Peyer's patch (tissue), 4 donors: Measurements from ENCODE around the gene DERA.

Source experiments
- POLR2A ChIP-seq, 2 donors: fragments of 450-650 bp; IDR thresholded peaks; one replicate each; pipeline ENCODE4 v1.5.1; 2017; ENCODE audit warnings: antibody characterized with exemption in 2 of 2, mild to moderate bottlenecking in 2 of 2, moderate library complexity in 2 of 2
- TF ChIP-seq, protein P1 (sequence below), 6 experiments: fragments of 450-650 bp in 4 of 6; fragments of 200-600 bp in 2 of 6; sonication (generic) in 1 of 6; IDR thresholded peaks; one replicate each; pipeline ENCODE4 v1.5.1; 2017 to 2019; ENCODE audit warnings: antibody characterized with exemption in 6 of 6, mild to moderate bottlenecking in 3 of 6, moderate library complexity in 1 of 6

- TF ChIP-seq, protein P1, sequence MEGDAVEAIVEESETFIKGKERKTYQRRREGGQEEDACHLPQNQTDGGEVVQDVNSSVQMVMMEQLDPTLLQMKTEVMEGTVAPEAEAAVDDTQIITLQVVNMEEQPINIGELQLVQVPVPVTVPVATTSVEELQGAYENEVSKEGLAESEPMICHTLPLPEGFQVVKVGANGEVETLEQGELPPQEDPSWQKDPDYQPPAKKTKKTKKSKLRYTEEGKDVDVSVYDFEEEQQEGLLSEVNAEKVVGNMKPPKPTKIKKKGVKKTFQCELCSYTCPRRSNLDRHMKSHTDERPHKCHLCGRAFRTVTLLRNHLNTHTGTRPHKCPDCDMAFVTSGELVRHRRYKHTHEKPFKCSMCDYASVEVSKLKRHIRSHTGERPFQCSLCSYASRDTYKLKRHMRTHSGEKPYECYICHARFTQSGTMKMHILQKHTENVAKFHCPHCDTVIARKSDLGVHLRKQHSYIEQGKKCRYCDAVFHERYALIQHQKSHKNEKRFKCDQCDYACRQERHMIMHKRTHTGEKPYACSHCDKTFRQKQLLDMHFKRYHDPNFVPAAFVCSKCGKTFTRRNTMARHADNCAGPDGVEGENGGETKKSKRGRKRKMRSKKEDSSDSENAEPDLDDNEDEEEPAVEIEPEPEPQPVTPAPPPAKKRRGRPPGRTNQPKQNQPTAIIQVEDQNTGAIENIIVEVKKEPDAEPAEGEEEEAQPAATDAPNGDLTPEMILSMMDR (IDR thresholded peaks at IDR 0.05) = no peak
- TF ChIP-seq POLR2A (IDR thresholded peaks at IDR 0.05) = no peak
Measured at GRCh38 chr12:15971211-15971610, 60.1 kb downstream of the DERA start.
